Tibial nerve (tissue), 4 donors: ENCODE measurements around the gene BLNK.

Experiments used
- CTCF ChIP-seq, 5 experiments: fragments of 200-600 bp in 3 of 5; fragments of 450-650 bp in 2 of 5; sonication (generic) in 3 of 5; IDR thresholded peaks; one replicate each; pipeline ENCODE4 v1.5.1; 2016 to 2019; ENCODE audit warnings: antibody characterized with exemption in 5 of 5, mild to moderate bottlenecking in 3 of 5, moderate library complexity in 2 of 5
- EP300 ChIP-seq, 2 donors: sonication (generic); formaldehyde crosslinking; IDR thresholded peaks; one replicate each; pipeline ENCODE4 v1.6.1; 2017; ENCODE audit warnings: antibody characterized with exemption in 2 of 2, mild to moderate bottlenecking in 1 of 2
- POLR2A ChIP-seq, 2 donors: fragments of 450-650 bp; IDR thresholded peaks; one replicate each; pipeline ENCODE4 v1.6.1; 2017; ENCODE audit warnings: antibody characterized with exemption in 2 of 2, mild to moderate bottlenecking in 2 of 2, moderate library complexity in 2 of 2

GRCh38 chr10:96280859-96281258 is 9.5 kb upstream of the BLNK start:
- TF ChIP-seq POLR2A (IDR thresholded peaks at IDR 0.05) (no peak), CTCF (IDR thresholded peaks at IDR 0.05) (no peak), EP300 (IDR thresholded peaks at IDR 0.05) (no peak)
